HCT116 (cell line): ENCODE results near the gene NFE2. TPM values are rescaled to one million over a fixed set of nuclear protein-coding genes. Genes with fewer than 3 reads are reported as not detected.

Experiments used
- ATAC-seq: fragments of 200-7000 bp; cut with Tn5 transposase; 2 replicates; pipeline ENCODE4 v1.9.1; 2020; ENCODE audit warnings: mild to moderate bottlenecking, moderate library complexity
- BruUV-seq: library from RNA; stranded (reverse); fragments of 400-500 nt; replicated peaks from 2 replicates; lab custom pipeline; 2021; lab: Mats Ljungman, UMichigan
- CTCF ChIA-PET: fragments of 300-600 bp; sonication (Branson Sonifier 250); formaldehyde crosslinking; loops from one replicate; lab custom pipeline; 2021; ENCODE audit warnings: antibody characterized with exemption; lab: Charles Lee
- POLR2A ChIA-PET: fragments of 300-600, 350-600 bp; sonication (Branson Sonifier 250); formaldehyde crosslinking; loops from one replicate; lab custom pipeline; 2021; ENCODE audit warnings: antibody characterized with exemption; lab: Charles Lee
- RAD21 ChIA-PET, 2 experiments: fragments of 300-600 bp; sonication (Branson Sonifier 250); formaldehyde crosslinking; loops; one replicate each; lab custom pipeline; 2023; ENCODE audit warnings: low total read pairs in 2 of 2; ENCODE audit not compliant: uncharacterized antibody in 2 of 2, unreplicated experiment in 2 of 2, low non-redundant PET in 1 of 2; lab: Charles Lee
- DNase-seq: peaks from one replicate; pipeline ENCODE4 v3.0.0-alpha.2; 2010; ENCODE audit warnings: low read depth, low spot score
- H2AFZ ChIP-seq: fragments of 200-600 bp; shearing (Covaris generic), sonication (generic); 2 replicates; pipeline ENCODE4 v1.6.1; 2017; ENCODE audit warnings: low read depth, mixed run types, mixed read lengths, antibody characterized with exemption, low read length; ENCODE audit not compliant: poor library complexity, severe bottlenecking
- H3K27ac ChIP-seq: 2 replicates; pipeline ENCODE4 v1.5.1; 2012; ENCODE audit warnings: low read depth, low read length
- H3K27me3 ChIP-seq: fragments of 200-600 bp; sonication (generic); 2 replicates; pipeline ENCODE4 v1.6.1; 2016; ENCODE audit warnings: mixed run types, low read length, mixed read lengths; ENCODE audit not compliant: insufficient read depth
- H3K36me3 ChIP-seq, 2 experiments: fragments of 200-500 bp in 1 of 2; fragments of 200-600 bp in 1 of 2; sonication (Bioruptor generic) in 1 of 2; sonication (generic) in 1 of 2; 2 replicates each; pipeline versions ENCODE4 v1.5.1 to v1.6.1; 2014 to 2016; ENCODE audit warnings: low read length in 2 of 2, inconsistent platforms in 1 of 2, mixed read lengths in 1 of 2, mixed run types in 1 of 2; ENCODE audit not compliant: insufficient read depth in 2 of 2, control insufficient read depth in 1 of 2
- H3K4me1 ChIP-seq, 2 experiments: fragments of 200-600 bp in 1 of 2; sonication (generic) in 1 of 2; 2 replicates each; pipeline versions ENCODE4 v1.5.1 to v1.6.1; 2012 to 2017; ENCODE audit warnings: low read length in 2 of 2, inconsistent platforms in 1 of 2, mild to moderate bottlenecking in 1 of 2, mixed read lengths in 1 of 2, mixed run types in 1 of 2, moderate library complexity in 1 of 2; ENCODE audit not compliant: insufficient read depth in 2 of 2, control insufficient read depth in 1 of 2
- H3K4me2 ChIP-seq: fragments of 200-600 bp; sonication (generic); 2 replicates; pipeline ENCODE4 v1.6.1; 2017; ENCODE audit warnings: mixed run types, low read length, mixed read lengths
- H3K4me3 ChIP-seq, 2 experiments: fragments of 200-600 bp in 1 of 2; sonication (generic) in 1 of 2; replicated peaks in 1 of 2; 2 replicates each; pipeline ENCODE4 v1.5.1; 2011 to 2016; ENCODE audit warnings: low read length in 2 of 2, control low read depth in 1 of 2, low read depth in 1 of 2, mild to moderate bottlenecking in 1 of 2, mixed read lengths in 1 of 2, mixed run types in 1 of 2
- H3K79me2 ChIP-seq: fragments of 200-600 bp; sonication (generic); 2 replicates; pipeline ENCODE4 v1.6.1; 2017; ENCODE audit warnings: mild to moderate bottlenecking, mixed run types, low read length, moderate library complexity, mixed read lengths; ENCODE audit not compliant: insufficient read depth
- H3K9ac ChIP-seq: fragments of 200-600 bp; sonication (generic); 2 replicates; pipeline ENCODE4 v1.6.1; 2016; ENCODE audit warnings: low read length, mixed read lengths
- H3K9me2 ChIP-seq: fragments of 200-600 bp; sonication (generic), shearing (Covaris generic); 2 replicates; pipeline ENCODE4 v1.6.1; 2017; ENCODE audit warnings: mixed run types, mild to moderate bottlenecking, moderate library complexity; ENCODE audit not compliant: insufficient read depth
- H3K9me3 ChIP-seq, 2 experiments: fragments of 200-500 bp in 1 of 2; fragments of 200-600 bp in 1 of 2; sonication (Bioruptor generic) in 1 of 2; sonication (generic) in 1 of 2; 2 replicates each; pipeline ENCODE4 v1.6.1; 2014 to 2017; ENCODE audit warnings: low read length in 2 of 2, mixed read lengths in 2 of 2, inconsistent platforms in 1 of 2, low read depth in 1 of 2, mild to moderate bottlenecking in 1 of 2, mixed run types in 1 of 2, moderate library complexity in 1 of 2; ENCODE audit not compliant: control insufficient read depth in 1 of 2, insufficient read depth in 1 of 2
- H4K20me1 ChIP-seq: fragments of 200-600 bp; sonication (generic), shearing (Covaris generic); 2 replicates; pipeline ENCODE4 v1.6.1; 2017; ENCODE audit warnings: mixed run types, mild to moderate bottlenecking, moderate library complexity; ENCODE audit not compliant: insufficient read depth
- EZH2 ChIP-seq: fragments of 200-600 bp; sonication (generic); IDR thresholded peaks from 2 replicates; pipeline ENCODE4 v1.6.1; 2017; ENCODE audit warnings: antibody characterized with exemption, mixed run types
- JUND ChIP-seq: IDR thresholded peaks from 2 replicates; pipeline ENCODE4 v1.6.1; 2012
- POLR2A ChIP-seq: IDR thresholded peaks from 2 replicates; pipeline ENCODE4 v1.7.0; 2011; ENCODE audit warnings: borderline replicate concordance; ENCODE audit not compliant: insufficient read depth, insufficient read length; ENCODE audit errors: extremely low read depth
- REST ChIP-seq: IDR thresholded peaks from 2 replicates; pipeline ENCODE4 v1.6.1; 2012; ENCODE audit warnings: low read depth
- SP1 ChIP-seq: IDR thresholded peaks from 2 replicates; pipeline ENCODE4 v1.6.1; 2012; ENCODE audit warnings: low read depth
- SRF ChIP-seq: IDR thresholded peaks from 2 replicates; pipeline ENCODE4 v1.6.1; 2012; ENCODE audit warnings: low read depth
- TCF7L2 ChIP-seq: IDR thresholded peaks from 2 replicates; pipeline ENCODE4 v1.7.0; 2011; ENCODE audit warnings: borderline replicate concordance, inconsistent platforms; ENCODE audit not compliant: insufficient read depth, insufficient read length; ENCODE audit errors: extremely low read depth
- ZFX ChIP-seq: fragments of 450-650 bp; IDR thresholded peaks from 2 replicates; pipeline ENCODE4 v1.6.1; 2017
- intact Hi-C: fragments of 100-400 bp; cut with micrococcal nuclease; formaldehyde crosslinking; loops from 2 replicates; pipeline ENCODE4 v1.10.0; 2022
- total RNA-seq: library from RNA; stranded (reverse); gene quantifications from one replicate; pipeline ENCODE4 v1.2.1, GENCODE V29; 2021; ENCODE audit not compliant: unreplicated experiment

The NFE2 gene
- total RNA-seq, 1 experiment from 2014 or later: 1.3 TPM

DNA sequence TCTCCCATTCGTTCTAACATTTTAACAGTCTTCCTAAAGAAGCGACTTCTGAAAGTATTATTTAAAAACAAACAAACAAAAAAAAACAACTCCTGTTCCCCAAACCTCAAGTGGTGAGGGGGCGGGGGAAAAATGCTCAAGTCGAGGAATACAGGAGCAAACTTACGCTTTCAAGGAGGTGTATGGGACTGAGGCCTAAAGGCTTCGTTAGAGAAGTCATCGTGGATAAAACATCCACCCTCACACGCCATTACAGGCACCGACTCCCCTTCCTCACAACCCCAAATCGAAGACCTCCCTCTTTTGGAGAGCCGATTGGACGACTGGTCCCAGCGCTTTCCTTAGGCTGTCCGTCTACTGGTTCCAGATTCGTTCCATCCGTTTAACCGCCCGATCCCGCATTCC, 21.6 kb downstream of the NFE2 start:
- Histone ChIP-seq H3K9ac (peak overlapping the region; percentile 97), H3K27me3 (no peaks in the 10 kb centered on the region), H2AFZ (no peak overlapping the region), H3K4me2 (peak overlapping the region; percentile 88), H3K36me3 (peaks cover 23 to 47% of the 10 kb centered on the region in 2 experiments), H3K27ac (peak overlapping the region; percentile 93), H3K79me2 (peaks cover 89% of the 10 kb centered on the region), H4K20me1 (peaks cover 21% of the 10 kb centered on the region), H3K9me3 (no peaks in the 10 kb centered on the region), H3K4me1 (peaks cover 15 to 42% of the 10 kb centered on the region in 2 experiments), H3K4me3 (peak overlapping the region; percentile 74 to 81), H3K9me2 (no peaks in the 10 kb centered on the region)
- DNase-seq: no peak
- RAD21 ChIA-PET: interaction anchor here in 1 of 2 experiments (0.7 to 1.3 kb wide), 2 partner anchors 22 to 28 kb away, joined by 3 to 4 read pairs; no protein-coding TSS in a partner anchor
- intact Hi-C loops: loop anchor here (1.0 to 2.0 kb wide), 2 partner anchors 26 to 59 kb away; no protein-coding TSS in a partner anchor
- ATAC-seq: no peak
- TF ChIP-seq SRF (no peak), ZFX (peak; percentile 52; the same call in 1 of the 2 replicates)
- POLR2A ChIA-PET: interaction anchor here (0.9 to 2.8 kb wide), 19 partner anchors 11 to 291 kb away, joined by 3 to 73 read pairs (median 10); partner anchors contain the start of genes COPZ1 and NFE2
- CTCF ChIA-PET: interaction anchor here (1.3 to 2.5 kb wide), 5 partner anchors 13 to 100 kb away, joined by 3 to 16 read pairs (median 7); partner anchors contain the start of gene COPZ1
- TSS peak; percentile 77 for BruUV-seq

DNA sequence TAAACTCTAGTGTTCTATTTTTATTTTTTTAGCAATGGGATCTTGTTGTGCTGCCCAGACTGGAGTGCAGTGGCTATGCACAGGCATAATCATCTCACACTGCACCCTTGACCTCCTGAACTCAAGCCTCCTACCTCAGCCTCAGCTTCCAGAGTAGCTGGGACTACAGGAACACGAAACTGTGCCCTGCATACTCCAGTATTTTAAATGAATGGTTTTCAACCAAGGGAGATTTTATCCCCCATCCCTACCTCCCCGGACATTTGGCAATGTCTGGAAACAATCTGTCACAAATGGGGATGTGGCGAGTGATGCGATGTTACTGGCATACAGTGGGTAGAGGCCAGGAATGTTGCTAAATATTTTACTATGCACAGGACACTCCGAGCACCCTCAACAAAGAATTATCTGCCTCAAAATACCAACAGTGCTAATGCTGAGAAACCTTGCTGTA, 23.0 kb downstream of the NFE2 start:
- H3K36me3 ChIP-seq: peaks cover 14 to 33% of the 10 kb centered on the region in 2 experiments
- ChIA-PET POLR2A (no interaction called here), CTCF (no interaction called here)

More for the DNA sequence above, 23.0 kb downstream of the NFE2 start:
- Histone ChIP-seq H3K79me2 (peaks cover 80% of the 10 kb centered on the region), H3K4me1 (peaks cover 10 to 28% of the 10 kb centered on the region in 2 experiments), H3K9ac (peak overlapping the region; percentile 97), H3K9me2 (no peaks in the 10 kb centered on the region), H2AFZ (no peak overlapping the region), H3K27ac (peak overlapping the region; percentile 93; the same call in 1 of the 2 replicates), H3K9me3 (no peaks in the 10 kb centered on the region), H3K4me3 (peak overlapping the region; percentile 74 to 81; a peak in 3 of 4 replicates), H4K20me1 (peaks cover 7% of the 10 kb centered on the region; the same call in 1 of the 2 replicates), H3K4me2 (peak overlapping the region; percentile 88), H3K27me3 (no peaks in the 10 kb centered on the region)
- RAD21 ChIA-PET: no interaction called here
- no peak for TF ChIP-seq JUND
- no peak for TF ChIP-seq TCF7L2
- TF ChIP-seq REST: no peak
- no peak for TF ChIP-seq POLR2A
- no peak for TF ChIP-seq EZH2
- TF ChIP-seq SRF: no peak
- no peak for TF ChIP-seq SP1
- no peak for ATAC-seq
- no peak for DNase-seq
- intact Hi-C loops: loop anchor here (2.0 kb wide), 1 partner anchor 25 kb away; no protein-coding TSS in a partner anchor
- BruUV-seq: no TSS peak
